IMR-90 (cell line): Measurements from ENCODE around the gene SLC44A1. TPM values are rescaled to one million over a fixed set of nuclear protein-coding genes. Genes with fewer than 3 reads are reported as not detected.

Source experiments
- ATAC-seq: fragments of 200-7000 bp; cut with Tn5 transposase; 2 replicates; pipeline ENCODE4 v1.9.1; 2020; ENCODE audit warnings: low read depth, mild to moderate bottlenecking, moderate library complexity
- BruUV-seq: library from RNA; stranded (reverse); fragments of 400-500 nt; replicated peaks from 2 replicates; lab custom pipeline; 2021; lab: Mats Ljungman, UMichigan
- CTCF ChIA-PET: fragments of 300-600 bp; formaldehyde crosslinking; extraction: SDS; loops from one replicate; lab custom pipeline; 2021; ENCODE audit warnings: antibody characterized with exemption; lab: Yijun Ruan, JAX
- POLR2A ChIA-PET: fragments of 300-600 bp; sonication (Branson Sonifier 250); formaldehyde crosslinking; loops from one replicate; lab custom pipeline; 2022; ENCODE audit warnings: antibody characterized with exemption; ENCODE audit not compliant: unreplicated experiment; lab: Charles Lee
- DNase-seq: peaks from one replicate; pipeline ENCODE4 v3.0.0; 2013
- H2AFZ ChIP-seq: replicated peaks from 2 replicates; pipeline ENCODE3; 2013; ENCODE audit warnings: low read length, mild to moderate bottlenecking; ENCODE audit not compliant: poor library complexity
- H2AK5ac ChIP-seq: 2 replicates; pipeline ENCODE4 v1.6.1; 2013; ENCODE audit warnings: low read depth, low read length, inconsistent platforms
- H2AK9ac ChIP-seq: replicated peaks from 2 replicates; pipeline ENCODE3; 2013; ENCODE audit warnings: mild to moderate bottlenecking, low read depth, low read length, moderate library complexity; ENCODE audit not compliant: poor library complexity
- H2BK120ac ChIP-seq: 2 replicates; pipeline ENCODE4 v1.6.1; 2013; ENCODE audit warnings: low read depth, low read length, inconsistent platforms
- H2BK15ac ChIP-seq: 3 replicates; pipeline ENCODE4 v1.6.1; 2013; ENCODE audit warnings: low read depth, low read length, inconsistent platforms
- H2BK20ac ChIP-seq: 2 replicates; pipeline ENCODE4 v1.6.1; 2013; ENCODE audit warnings: low read depth, mild to moderate bottlenecking, inconsistent platforms, low read length, moderate library complexity
- H2BK5ac ChIP-seq: 2 replicates; pipeline ENCODE4 v1.6.1; 2013; ENCODE audit warnings: mild to moderate bottlenecking, low read depth, low read length, inconsistent platforms; ENCODE audit not compliant: poor library complexity, severe bottlenecking
- H3K14ac ChIP-seq: replicated peaks from 2 replicates; pipeline ENCODE4 v1.6.1; 2013; ENCODE audit warnings: low read depth, low read length, inconsistent platforms
- H3K18ac ChIP-seq: 2 replicates; pipeline ENCODE4 v1.6.1; 2013; ENCODE audit warnings: low read depth, low read length, control low read depth
- H3K23ac ChIP-seq: 2 replicates; pipeline ENCODE4 v1.6.1; 2013; ENCODE audit warnings: low read depth, low read length, inconsistent platforms
- H3K27ac ChIP-seq: 2 replicates; pipeline ENCODE4 v1.5.1; 2013; ENCODE audit warnings: mild to moderate bottlenecking, control low read depth, low read length; ENCODE audit not compliant: insufficient read depth
- H3K27me3 ChIP-seq: 2 replicates; pipeline ENCODE4 v1.6.1; 2013; ENCODE audit warnings: low read length; ENCODE audit not compliant: control insufficient read depth, insufficient read depth
- H3K36me3 ChIP-seq: 2 replicates; pipeline ENCODE4 v1.6.1; 2013; ENCODE audit warnings: low read length, mixed read lengths; ENCODE audit not compliant: control insufficient read depth, insufficient read depth
- H3K4ac ChIP-seq: 2 replicates; pipeline ENCODE4 v1.6.1; 2013; ENCODE audit warnings: low read depth, low read length, inconsistent platforms
- H3K4me1 ChIP-seq: 2 replicates; pipeline ENCODE4 v1.6.1; 2013; ENCODE audit warnings: low read length, mixed read lengths; ENCODE audit not compliant: control insufficient read depth, insufficient read depth
- H3K4me2 ChIP-seq: 2 replicates; pipeline ENCODE4 v1.6.1; 2013; ENCODE audit warnings: low read depth, mild to moderate bottlenecking, control low read depth, low read length, moderate library complexity
- H3K4me3 ChIP-seq: 2 replicates; pipeline ENCODE4 v1.5.1; 2013; ENCODE audit warnings: low read depth, mild to moderate bottlenecking, control low read depth, low read length, moderate library complexity; ENCODE audit not compliant: insufficient read depth
- H3K56ac ChIP-seq: 2 replicates; pipeline ENCODE4 v1.6.1; 2013; ENCODE audit warnings: low read length, inconsistent platforms; ENCODE audit not compliant: insufficient read depth; ENCODE audit errors: extremely low read depth
- H3K79me1 ChIP-seq, 2 experiments: 2 replicates each; pipeline ENCODE4 v1.6.1; 2013; ENCODE audit warnings: low read length in 2 of 2, inconsistent platforms in 1 of 2, low read depth in 1 of 2
- H3K9ac ChIP-seq: 2 replicates; pipeline ENCODE4 v1.6.1; 2013; ENCODE audit warnings: low read depth, low read length, control low read depth
- H3K9me1 ChIP-seq: 2 replicates; pipeline ENCODE4 v1.6.1; 2013; ENCODE audit warnings: low read length, inconsistent platforms; ENCODE audit not compliant: insufficient read depth
- H3K9me3 ChIP-seq: 2 replicates; pipeline ENCODE4 v1.6.1; 2013; ENCODE audit warnings: low read length; ENCODE audit not compliant: control insufficient read depth, insufficient read depth
- H4K20me1 ChIP-seq: 2 replicates; pipeline ENCODE4 v1.6.1; 2013; ENCODE audit warnings: low read length, inconsistent platforms; ENCODE audit not compliant: insufficient read depth
- H4K5ac ChIP-seq: 2 replicates; pipeline ENCODE4 v1.6.1; 2013; ENCODE audit warnings: mild to moderate bottlenecking, low read depth, low read length, control low read depth
- H4K8ac ChIP-seq, 2 experiments: 2 replicates each; pipeline ENCODE4 v1.6.1; 2013; ENCODE audit warnings: low read depth in 2 of 2, low read length in 2 of 2, control low read depth in 1 of 2, inconsistent platforms in 1 of 2
- H4K91ac ChIP-seq: 2 replicates; pipeline ENCODE4 v1.6.1; 2013; ENCODE audit warnings: low read depth, low read length, inconsistent platforms; ENCODE audit not compliant: insufficient read depth
- BHLHE40 ChIP-seq: fragments of 150-350 bp; IDR thresholded peaks from 2 replicates; pipeline ENCODE4 v1.6.1; 2016; ENCODE audit warnings: mild to moderate bottlenecking, low read depth, low read length
- CEBPB ChIP-seq: IDR thresholded peaks from 2 replicates; pipeline ENCODE4 v1.6.1; 2012; ENCODE audit warnings: low read depth, low read length, improper control_type of control experiment
- CTCF ChIP-seq: conservative IDR thresholded peaks from 2 replicates; pipeline ENCODE4 v1.5.1; 2012; ENCODE audit warnings: mild to moderate bottlenecking, low read depth, low read length, improper control_type of control experiment
- ELK1 ChIP-seq: fragments of 150-350 bp; IDR thresholded peaks from 2 replicates; pipeline ENCODE4 v1.6.1; 2016; ENCODE audit warnings: low read depth, mild to moderate bottlenecking, low read length, moderate library complexity, borderline replicate concordance
- FOS ChIP-seq: fragments of 150-350 bp; IDR thresholded peaks from 2 replicates; pipeline ENCODE4 v1.6.1; 2016; ENCODE audit warnings: low read depth, low read length
- POLR2A ChIP-seq: IDR thresholded peaks from 2 replicates; pipeline ENCODE4 v1.6.1; 2012; ENCODE audit warnings: mild to moderate bottlenecking, low read depth, low read length
- RFX5 ChIP-seq: IDR thresholded peaks from 2 replicates; pipeline ENCODE4 v1.8.0; 2012; ENCODE audit warnings: low read depth, mild to moderate bottlenecking, low read length, moderate library complexity
- SMC3 ChIP-seq: fragments of 150-350 bp; IDR thresholded peaks from 2 replicates; pipeline ENCODE4 v1.6.1; 2016; ENCODE audit warnings: low read depth, mild to moderate bottlenecking, antibody characterized with exemption, low read length, moderate library complexity
- USF2 ChIP-seq: fragments of 150-350 bp; IDR thresholded peaks from 2 replicates; pipeline ENCODE4 v1.6.1; 2017; ENCODE audit warnings: mild to moderate bottlenecking, antibody characterized with exemption, low read length, low read depth
- WGBS, 2 experiments: methylation state at CpG; one replicate each; pipeline versions ENCODE4 v1.1.5 to v1.1.7; 2013; ENCODE audit warnings: missing lambda C conversion rate in 2 of 2; ENCODE audit not compliant: insufficient read length in 1 of 2; ENCODE audit errors: extremely low coverage in 2 of 2; 5-methylcytosine and 5-hydroxymethylcytosine counted together
- dilution Hi-C: fragments of 300-500 bp; cut with HindIII; formaldehyde crosslinking; loops from one replicate; pipeline ENCODE4 v1.14.3; 2018; ENCODE audit warnings: low sequenced_read_pairs; ENCODE audit not compliant: unreplicated experiment
- in situ Hi-C: fragments of 300-500 bp; cut with MboI; formaldehyde crosslinking; loops from 3 replicates; pipeline ENCODE4 v1.14.3; 2019; ENCODE audit warnings: low sequenced_read_pairs, inconsistent platforms, mixed read lengths
- intact Hi-C: fragments of 100-400 bp; cut with micrococcal nuclease; formaldehyde crosslinking; loops from 2 replicates; pipeline ENCODE4 v1.10.0; 2022
- polyA plus RNA-seq, 3 experiments: library from polyadenylated mRNA; depleted of rRNA; stranded (reverse); fragments of >200 nt; gene quantifications; 2 replicates each; pipeline ENCODE4 v1.2.3, GENCODE V29; 2012; ENCODE audit warnings: low replicate concordance in 1 of 3
- total RNA-seq: library from RNA; depleted of rRNA; stranded (reverse); fragments of >200 nt; gene quantifications from 2 replicates; pipeline ENCODE4 v1.2.3, GENCODE V29; 2012

The SLC44A1 gene
- total and polyA plus RNA-seq, 2 of the 4 experiments (the other 2 are of a cell fraction) = 5.2 to 21.7 TPM

GRCh38 chr9:105319202-105319813 lies 74.9 kb downstream of the SLC44A1 start:
- no peak overlapping the region for H2BK20ac ChIP-seq
- DNase-seq (no peak), ATAC-seq (no peak)
- POLR2A ChIA-PET = no interaction called here
- no peaks in the 10 kb centered on the region for H4K20me1 ChIP-seq
- dilution Hi-C loops (no loop called here), intact Hi-C loops (no loop called here), in situ Hi-C loops (no loop called here)
- H4K5ac ChIP-seq = no peak overlapping the region
- no TSS peak for BruUV-seq
- no peak overlapping the region for H4K8ac ChIP-seq
- H2AK5ac ChIP-seq = no peak overlapping the region
- H3K4ac ChIP-seq = no peak overlapping the region
- TF ChIP-seq SMC3 = no peak
- TF ChIP-seq FOS = no peak
- no peak for TF ChIP-seq USF2
- TF ChIP-seq RFX5 = no peak
- TF ChIP-seq CEBPB = no peak
- no peak for TF ChIP-seq CTCF
- TF ChIP-seq ELK1 = no peak
- no peak for TF ChIP-seq POLR2A
- no peak for TF ChIP-seq BHLHE40
- no peaks in the 10 kb centered on the region for H3K27me3 ChIP-seq
- no peak overlapping the region for H3K56ac ChIP-seq
- H4K91ac ChIP-seq = no peak overlapping the region
- no peak overlapping the region for H2AK9ac ChIP-seq
- no peak overlapping the region for H2BK15ac ChIP-seq
- no CpG with 5 or more reads among the region's 5 CpGs for WGBS, 2 experiments
- H3K14ac ChIP-seq = no peak overlapping the region
- H2AFZ ChIP-seq = no peak overlapping the region
- CTCF ChIA-PET = no interaction called here
- no peak overlapping the region for H2BK5ac ChIP-seq
- no peak overlapping the region for H2BK120ac ChIP-seq
- no peaks in the 10 kb centered on the region for H3K9me1 ChIP-seq
- H3K4me1 ChIP-seq = no peaks in the 10 kb centered on the region
- no peaks in the 10 kb centered on the region for H3K36me3 ChIP-seq
- H3K4me3 ChIP-seq = no peak overlapping the region
- H3K18ac ChIP-seq = no peak overlapping the region; the same call in 1 of the 2 replicates
- H3K4me2 ChIP-seq = no peak overlapping the region
- H3K9me3 ChIP-seq = no peaks in the 10 kb centered on the region
- no peak overlapping the region for H3K23ac ChIP-seq
- no peaks in the 10 kb centered on the region for H3K79me1 ChIP-seq
- no peak overlapping the region for H3K9ac ChIP-seq
- no peak overlapping the region for H3K27ac ChIP-seq
